Measurements from ENCODE around the gene SSR4. TPM values are rescaled to one million over a fixed set of nuclear protein-coding genes. Genes with fewer than 3 reads are reported as not detected.

The SSR4 gene
- total RNA-seq, 1 donor = 133 TPM

DNA sequence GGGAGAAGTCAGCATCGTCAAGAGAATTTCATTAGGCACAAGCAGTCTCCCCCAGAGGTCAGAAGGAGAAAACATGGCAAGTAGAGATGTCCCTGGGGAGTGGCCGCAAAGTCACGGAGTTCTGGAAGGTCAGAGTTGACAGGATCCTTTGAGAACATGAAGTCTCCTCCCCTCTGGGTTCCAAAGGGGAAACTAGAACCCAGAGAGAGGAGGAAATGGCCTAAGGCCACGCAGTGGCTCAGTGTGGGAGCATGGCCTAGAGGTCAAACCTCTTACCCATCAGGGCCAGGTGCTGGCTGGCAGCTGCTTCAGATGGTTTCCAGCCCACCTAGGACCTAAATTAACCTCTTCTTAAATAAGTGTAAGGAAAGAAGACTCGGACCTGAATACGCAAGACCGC is 1.2 kb upstream of the SSR4 start:
- TF ChIP-seq, protein P1, sequence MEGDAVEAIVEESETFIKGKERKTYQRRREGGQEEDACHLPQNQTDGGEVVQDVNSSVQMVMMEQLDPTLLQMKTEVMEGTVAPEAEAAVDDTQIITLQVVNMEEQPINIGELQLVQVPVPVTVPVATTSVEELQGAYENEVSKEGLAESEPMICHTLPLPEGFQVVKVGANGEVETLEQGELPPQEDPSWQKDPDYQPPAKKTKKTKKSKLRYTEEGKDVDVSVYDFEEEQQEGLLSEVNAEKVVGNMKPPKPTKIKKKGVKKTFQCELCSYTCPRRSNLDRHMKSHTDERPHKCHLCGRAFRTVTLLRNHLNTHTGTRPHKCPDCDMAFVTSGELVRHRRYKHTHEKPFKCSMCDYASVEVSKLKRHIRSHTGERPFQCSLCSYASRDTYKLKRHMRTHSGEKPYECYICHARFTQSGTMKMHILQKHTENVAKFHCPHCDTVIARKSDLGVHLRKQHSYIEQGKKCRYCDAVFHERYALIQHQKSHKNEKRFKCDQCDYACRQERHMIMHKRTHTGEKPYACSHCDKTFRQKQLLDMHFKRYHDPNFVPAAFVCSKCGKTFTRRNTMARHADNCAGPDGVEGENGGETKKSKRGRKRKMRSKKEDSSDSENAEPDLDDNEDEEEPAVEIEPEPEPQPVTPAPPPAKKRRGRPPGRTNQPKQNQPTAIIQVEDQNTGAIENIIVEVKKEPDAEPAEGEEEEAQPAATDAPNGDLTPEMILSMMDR (IDR thresholded peaks at IDR 0.05; ENCODE audit: insufficient read depth, low read depth, low read length) = no peak
- peak; percentile 14 for DNase-seq (ENCODE audit: low read depth)
- H3K4me3 ChIP-seq (ENCODE audit: low read depth, low read length) = peak overlapping the region; percentile 82

DNA sequence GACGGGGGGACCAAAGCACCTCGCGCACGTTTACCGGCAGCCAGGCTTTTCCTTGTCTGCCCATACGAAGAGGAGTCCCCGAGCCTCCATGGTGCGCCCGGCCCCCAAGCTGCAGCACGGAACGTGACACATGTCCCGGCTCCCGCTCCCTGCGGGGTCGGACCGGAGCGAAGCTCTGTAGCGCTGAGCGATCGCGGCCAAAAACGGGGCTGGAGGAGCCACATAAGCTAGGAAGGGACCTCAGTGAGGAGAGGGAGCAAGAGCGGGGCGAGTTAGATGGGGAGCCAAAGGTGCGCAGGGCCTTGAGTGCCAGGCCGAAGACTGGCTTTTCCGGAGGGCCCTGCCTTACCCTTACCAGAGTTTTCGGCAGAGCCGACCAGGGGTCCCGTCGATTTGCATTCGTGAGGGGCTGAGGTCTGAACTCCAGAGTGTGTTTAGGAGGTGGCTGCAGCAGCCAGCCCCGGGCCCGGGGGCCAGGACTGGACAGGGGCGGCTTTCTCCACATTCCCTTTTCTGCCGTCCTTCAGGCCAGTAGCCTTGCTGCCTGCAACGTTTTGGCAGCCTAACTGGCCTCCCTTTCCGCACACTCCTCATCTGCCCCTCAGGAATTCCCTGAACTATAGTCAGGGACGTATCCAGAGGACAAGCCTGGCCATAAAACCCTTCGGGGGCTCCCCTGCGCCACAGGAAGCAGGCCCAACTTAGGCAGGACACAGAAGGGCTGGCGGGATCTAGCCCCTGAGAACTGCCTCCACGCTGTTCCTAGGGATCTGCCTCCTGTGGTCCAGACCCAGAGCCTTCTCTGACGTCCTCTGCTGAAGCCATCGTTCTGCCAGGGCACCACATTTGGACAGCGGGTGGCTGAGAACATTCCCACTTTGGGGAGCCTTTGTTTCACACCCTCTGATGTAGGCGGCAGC is 689 bp downstream of the SSR4 start:
- peak overlapping the region; percentile 82 for H3K4me3 ChIP-seq (ENCODE audit: low read depth, low read length)
- TF ChIP-seq, protein P1 (IDR thresholded peaks at IDR 0.05; ENCODE audit: insufficient read depth, low read depth, low read length) = no peak
- peak; percentile 20 for DNase-seq (ENCODE audit: low read depth)

DNA sequence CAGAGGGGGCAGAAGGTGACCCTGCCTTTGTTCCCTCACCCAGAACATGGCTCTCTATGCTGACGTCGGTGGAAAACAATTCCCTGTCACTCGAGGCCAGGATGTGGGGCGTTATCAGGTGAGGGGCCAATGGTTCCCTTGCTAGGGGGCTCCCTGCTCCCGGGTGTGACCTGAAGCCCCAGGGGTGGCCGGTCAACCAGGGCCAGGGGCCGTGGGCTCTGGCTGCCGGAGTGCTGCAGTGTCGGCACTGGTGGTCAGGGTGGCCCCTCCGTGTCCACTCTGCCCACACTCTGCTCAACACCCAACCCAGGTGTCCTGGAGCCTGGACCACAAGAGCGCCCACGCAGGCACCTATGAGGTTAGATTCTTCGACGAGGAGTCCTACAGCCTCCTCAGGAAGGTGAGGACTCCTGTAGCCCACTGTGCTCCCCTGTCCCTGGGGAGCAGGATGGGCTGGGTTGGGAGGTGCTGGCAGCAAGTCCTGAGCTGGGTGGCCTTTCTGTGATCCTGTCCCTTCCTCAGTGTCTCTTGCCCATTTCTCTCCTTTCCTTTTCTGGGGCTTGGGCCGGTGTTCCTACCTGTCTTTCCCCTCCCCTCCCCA is 3.0 kb downstream of the SSR4 start:
- DNase-seq (ENCODE audit: low read depth) = no peak

DNA sequence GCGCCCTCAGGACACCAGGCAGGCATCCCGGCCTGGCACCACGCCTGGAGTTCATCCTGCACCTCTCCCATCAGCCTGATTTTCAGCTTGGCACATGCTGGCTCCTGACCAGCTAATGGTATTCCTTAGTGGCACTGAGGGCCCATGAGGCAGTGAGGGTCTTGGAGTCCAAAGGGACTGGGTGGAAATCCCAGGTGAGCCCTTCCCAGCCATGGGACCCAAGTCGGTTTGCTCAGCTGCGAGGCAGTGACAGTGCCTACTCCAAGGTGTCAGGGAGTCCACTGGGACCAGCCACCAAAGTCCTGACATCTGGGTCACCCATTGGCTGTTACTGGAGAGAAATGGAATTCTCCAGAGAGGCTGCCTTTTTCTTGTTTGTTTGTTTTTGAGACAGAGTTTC is 4.9 kb downstream of the SSR4 start:
- no peak overlapping the region for H3K4me3 ChIP-seq (ENCODE audit: low read depth, low read length)
- TF ChIP-seq, protein P1 (IDR thresholded peaks at IDR 0.05; ENCODE audit: insufficient read depth, low read depth, low read length) = no peak
- DNase-seq (ENCODE audit: low read depth) = no peak

More for the DNA sequence above, 3.0 kb downstream of the SSR4 start:
- no peak overlapping the region for H3K4me3 ChIP-seq (ENCODE audit: low read depth, low read length)
- TF ChIP-seq, protein P1 (IDR thresholded peaks at IDR 0.05; ENCODE audit: insufficient read depth, low read depth, low read length) = no peak

DNA sequence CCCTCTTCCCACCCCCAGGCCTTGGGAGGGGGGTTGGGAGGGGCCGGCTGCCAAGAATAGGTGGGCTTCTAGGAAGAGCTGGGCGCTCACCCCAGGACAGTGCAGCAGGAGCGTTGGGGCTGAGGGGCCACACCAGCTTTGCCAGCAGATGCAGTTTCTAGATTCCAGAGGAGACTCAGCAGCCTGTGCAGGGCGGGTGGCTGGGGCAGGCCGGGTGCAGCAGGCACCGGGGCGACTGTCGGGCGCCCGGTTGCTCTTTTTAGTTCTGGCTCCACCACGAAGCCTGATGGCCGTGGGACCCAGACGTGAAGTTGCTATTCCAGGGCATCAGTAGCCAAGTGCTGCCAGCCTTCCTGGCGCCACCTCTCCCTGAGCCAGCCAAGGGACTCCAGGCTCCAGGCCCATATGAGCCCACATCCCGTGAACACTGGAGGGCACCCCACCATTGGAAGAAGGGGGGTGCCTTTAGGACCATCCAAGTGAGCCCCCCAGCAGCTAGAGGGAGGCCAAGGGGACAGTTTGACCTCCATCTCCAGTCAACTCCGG is 5.8 kb downstream of the SSR4 start:
- DNase-seq (ENCODE audit: low read depth) = no peak
- H3K4me3 ChIP-seq (ENCODE audit: low read depth, low read length) = no peak overlapping the region
- TF ChIP-seq, protein P1 (IDR thresholded peaks at IDR 0.05; ENCODE audit: insufficient read depth, low read depth, low read length) = no peak

DNA sequence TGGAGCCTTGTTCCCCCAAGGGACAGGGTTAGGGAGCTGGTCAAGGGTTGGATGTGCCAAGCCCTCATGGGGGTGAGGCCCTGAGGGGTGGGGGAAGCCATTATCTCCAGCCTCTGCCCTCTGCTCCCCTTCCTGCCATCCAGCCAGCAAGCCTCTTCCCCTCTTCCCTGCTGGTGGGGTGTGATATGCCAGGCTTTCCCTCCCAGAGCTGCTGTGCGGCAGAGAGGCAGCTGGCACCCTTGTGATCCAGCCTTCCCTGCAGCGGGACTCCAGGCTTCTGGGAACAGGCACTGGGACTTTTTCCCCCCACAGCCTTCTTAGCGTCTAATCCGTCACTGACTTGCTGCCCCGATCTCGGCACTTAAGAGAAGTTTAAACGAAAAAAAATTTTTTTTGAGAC is 6.3 kb downstream of the SSR4 start:
- H3K4me3 ChIP-seq (ENCODE audit: low read depth, low read length) = no peak overlapping the region
- no peak for DNase-seq (ENCODE audit: low read depth)
- TF ChIP-seq, protein P1 (IDR thresholded peaks at IDR 0.05; ENCODE audit: insufficient read depth, low read depth, low read length) = no peak

Measured in fibroblast of villous mesenchyme (primary cell).